NOMO-1 treated with dmso at 0.1 percent for 144 hours (cell line): Measurements from ENCODE around the gene NDUFA7.
"Not testable (repeated sequence)": the region's sequence is repeated elsewhere in the genome, so short reads cannot be mapped to it uniquely, and the experiment has no call there.

Source experiments
- DNase-seq: peaks from one replicate; lab custom pipeline; 2025; ENCODE audit not compliant: unreplicated experiment; lab: John Stamatoyannopoulos, UW

Gene NDUFA7

GRCh38 chr19:8320564-8321066, 560 bp downstream of the NDUFA7 start:
- no peak for DNase-seq

- no peak for DNase-seq
These were observed 1.2 kb downstream of the NDUFA7 start for GRCh38 chr19:8319807-8320520.

- DNase-seq, result not testable (repeated sequence)
These were observed 2.3 kb downstream of the NDUFA7 start for GRCh38 chr19:8318835-8319234.

- DNase-seq, result no peak
These were observed 4.6 kb downstream of the NDUFA7 start for GRCh38 chr19:8316351-8317125.

GRCh38 chr19:8314981-8315640, 6.1 kb downstream of the NDUFA7 start:
- DNase-seq, result not testable (repeated sequence)

GRCh38 chr19:8311461-8312260, 9.5 kb downstream of the NDUFA7 start:
- no peak for DNase-seq

- DNase-seq, result no peak
These were observed 10.7 kb downstream of the NDUFA7 start for GRCh38 chr19:8310342-8311055.

- no peak for DNase-seq
These were observed 12.3 kb downstream of the NDUFA7 start for GRCh38 chr19:8308891-8309291.

GRCh38 chr19:8307965-8308866, 13.0 kb downstream of the NDUFA7 start, which contains the start of gene CD320:
Gene CD320 (minus strand): TSS chr19:8308358. CDS start chr19:8308290, 68 bp downstream.
- DNase-seq, result peak; percentile 83

GRCh38 chr19:8307400-8307964, 13.7 kb downstream of the NDUFA7 start:
- DNase-seq, result no peak

- no peak for DNase-seq
These were observed 14.7 kb downstream of the NDUFA7 start for GRCh38 chr19:8306235-8307054.

- no peak for DNase-seq
These were observed 15.4 kb downstream of the NDUFA7 start for GRCh38 chr19:8305798-8306197.

- DNase-seq, result no peak
These were observed 16.1 kb downstream of the NDUFA7 start for GRCh38 chr19:8304841-8305621.

- DNase-seq, result no peak
These were observed 18.4 kb downstream of the NDUFA7 start for GRCh38 chr19:8302734-8303133.

- no peak for DNase-seq
These were observed 18.9 kb downstream of the NDUFA7 start for GRCh38 chr19:8302357-8302691.

- not testable (repeated sequence) for DNase-seq
These were observed 29.8 kb downstream of the NDUFA7 start for GRCh38 chr19:8291337-8291736.

GRCh38 chr19:8276508-8276907, 44.7 kb downstream of the NDUFA7 start:
- DNase-seq, result not testable (repeated sequence)
